OCI-LY7 (cell line): ENCODE measurements around the gene KLHL25. TPM values are rescaled to one million over a fixed set of nuclear protein-coding genes. Genes with fewer than 3 reads are reported as not detected.

Experiments
- BruUV-seq: library from RNA; stranded (reverse); fragments of 400-500 nt; replicated peaks from 2 replicates; lab custom pipeline; 2021; lab: Mats Ljungman, UMichigan
- CTCF ChIA-PET: fragments of 300-600 bp; sonication (Branson Sonifier 250); formaldehyde crosslinking; loops from one replicate; lab custom pipeline; 2022; ENCODE audit warnings: antibody characterized with exemption; ENCODE audit not compliant: unreplicated experiment; lab: Charles Lee
- POLR2A ChIA-PET: fragments of 300-600 bp; sonication (Branson Sonifier 250); formaldehyde crosslinking; loops from one replicate; lab custom pipeline; 2022; ENCODE audit warnings: antibody characterized with exemption; lab: Charles Lee
- DNase-seq: peaks from one replicate; pipeline ENCODE4 v3.0.0-alpha.2; 2015; ENCODE audit warnings: low spot score
- H2AFZ ChIP-seq: fragments of 200-600 bp; sonication (generic), shearing (Covaris generic); 2 replicates; pipeline ENCODE4 v1.6.1; 2014; ENCODE audit warnings: mild to moderate bottlenecking, antibody characterized with exemption, low read length, moderate library complexity
- H3K27ac ChIP-seq: fragments of 200-600 bp; sonication (generic); 2 replicates; pipeline ENCODE4 v1.5.1; 2014; ENCODE audit warnings: mixed run types, low read depth, mild to moderate bottlenecking, moderate library complexity, low read length, inconsistent platforms; ENCODE audit not compliant: poor library complexity, severe bottlenecking
- H3K36me3 ChIP-seq: fragments of 200-600 bp; sonication (generic); 2 replicates; pipeline ENCODE4 v1.6.1; 2014; ENCODE audit warnings: mild to moderate bottlenecking, antibody characterized with exemption, low read length, moderate library complexity, mixed read lengths; ENCODE audit not compliant: insufficient read depth
- H3K4me1 ChIP-seq: fragments of 200-600 bp; sonication (generic); 2 replicates; pipeline ENCODE4 v1.5.1; 2014; ENCODE audit warnings: mild to moderate bottlenecking, low read length; ENCODE audit not compliant: insufficient read depth, poor library complexity, severe bottlenecking
- H3K4me2 ChIP-seq: fragments of 200-600 bp; sonication (generic); 2 replicates; pipeline ENCODE4 v1.6.1; 2014; ENCODE audit warnings: mild to moderate bottlenecking, low read length
- H3K4me3 ChIP-seq: fragments of 200-600 bp; sonication (generic); 2 replicates; pipeline ENCODE4 v1.5.1; 2014; ENCODE audit warnings: mild to moderate bottlenecking, low read depth, low read length; ENCODE audit not compliant: poor library complexity, severe bottlenecking
- H3K79me2 ChIP-seq: fragments of 200-600 bp; sonication (generic); 2 replicates; pipeline ENCODE4 v1.6.1; 2016; ENCODE audit warnings: low read depth, mild to moderate bottlenecking, low read length, moderate library complexity, mixed read lengths; ENCODE audit not compliant: insufficient read depth
- H3K9me2 ChIP-seq: fragments of 200-600 bp; sonication (generic); 2 replicates; pipeline ENCODE4 v1.6.1; 2016; ENCODE audit warnings: mild to moderate bottlenecking, low read length, mixed read lengths; ENCODE audit not compliant: insufficient read depth
- H3K9me3 ChIP-seq: fragments of 200-600 bp; sonication (generic); 2 replicates; pipeline ENCODE4 v1.6.1; 2014; ENCODE audit warnings: mild to moderate bottlenecking, mixed run types, low read length, mixed read lengths
- H4K20me1 ChIP-seq: fragments of 200-600 bp; sonication (generic); 2 replicates; pipeline ENCODE4 v1.6.1; 2014; ENCODE audit warnings: mild to moderate bottlenecking, antibody characterized with exemption, low read length, moderate library complexity, mixed read lengths; ENCODE audit not compliant: insufficient read depth
- EZH2phosphoT487 ChIP-seq: fragments of 200-600 bp; sonication (generic); IDR thresholded peaks from 2 replicates; pipeline ENCODE4 v1.6.1; 2018; ENCODE audit warnings: low read depth, borderline replicate concordance, mild to moderate bottlenecking, mixed run types, antibody characterized with exemption, low read length, moderate library complexity, mixed read lengths
- intact Hi-C: fragments of 100-400 bp; cut with micrococcal nuclease; formaldehyde crosslinking; loops from one replicate; pipeline ENCODE4 v1.10.0; 2022; ENCODE audit not compliant: unreplicated experiment
- total RNA-seq, 2 experiments: library from RNA; depleted of rRNA in 1 of 2; stranded (reverse); fragments of >200 nt in 1 of 2; shearing (Covaris generic) in 1 of 2; gene quantifications; 2 replicates each; pipeline ENCODE4 v1.2.3, GENCODE V29; 2014 to 2022
- TF ChIP-seq, protein P1 (sequence below): fragments of 200-600 bp; sonication (generic); conservative IDR thresholded peaks from 2 replicates; pipeline ENCODE4 v1.5.1; 2014; ENCODE audit warnings: mild to moderate bottlenecking, antibody characterized with exemption, low read length, moderate library complexity, mixed read lengths

The KLHL25 gene
- total RNA-seq, 2 experiments from 2014 or later = 5.1 to 7.7 TPM

GRCh38 chr15:85723960-85724945 lies 70.5 kb downstream of the KLHL25 start:
- Histone ChIP-seq H4K20me1 (no peaks in the 10 kb centered on the region), H3K79me2 (no peaks in the 10 kb centered on the region), H3K9me2 (no peaks in the 10 kb centered on the region), H3K27ac (no peak overlapping the region), H3K4me2 (no peak overlapping the region), H3K36me3 (peaks cover 99% of the 10 kb centered on the region), H2AFZ (no peak overlapping the region), H3K9me3 (no peaks in the 10 kb centered on the region), H3K4me3 (no peak overlapping the region), H3K4me1 (peaks cover 6% of the 10 kb centered on the region)
- BruUV-seq = no TSS peak
- POLR2A ChIA-PET = interaction anchor here (0.6 kb wide), 2 partner anchors 130 to 169 kb away, joined by 3 read pairs; no protein-coding TSS in a partner anchor
- intact Hi-C loops = loop anchor here (10.0 kb wide), 1 partner anchor 429 kb away; no protein-coding TSS in a partner anchor
- CTCF ChIA-PET = no interaction called here
- no peak for DNase-seq
- no peak for TF ChIP-seq EZH2phosphoT487
- TF ChIP-seq, protein P1, sequence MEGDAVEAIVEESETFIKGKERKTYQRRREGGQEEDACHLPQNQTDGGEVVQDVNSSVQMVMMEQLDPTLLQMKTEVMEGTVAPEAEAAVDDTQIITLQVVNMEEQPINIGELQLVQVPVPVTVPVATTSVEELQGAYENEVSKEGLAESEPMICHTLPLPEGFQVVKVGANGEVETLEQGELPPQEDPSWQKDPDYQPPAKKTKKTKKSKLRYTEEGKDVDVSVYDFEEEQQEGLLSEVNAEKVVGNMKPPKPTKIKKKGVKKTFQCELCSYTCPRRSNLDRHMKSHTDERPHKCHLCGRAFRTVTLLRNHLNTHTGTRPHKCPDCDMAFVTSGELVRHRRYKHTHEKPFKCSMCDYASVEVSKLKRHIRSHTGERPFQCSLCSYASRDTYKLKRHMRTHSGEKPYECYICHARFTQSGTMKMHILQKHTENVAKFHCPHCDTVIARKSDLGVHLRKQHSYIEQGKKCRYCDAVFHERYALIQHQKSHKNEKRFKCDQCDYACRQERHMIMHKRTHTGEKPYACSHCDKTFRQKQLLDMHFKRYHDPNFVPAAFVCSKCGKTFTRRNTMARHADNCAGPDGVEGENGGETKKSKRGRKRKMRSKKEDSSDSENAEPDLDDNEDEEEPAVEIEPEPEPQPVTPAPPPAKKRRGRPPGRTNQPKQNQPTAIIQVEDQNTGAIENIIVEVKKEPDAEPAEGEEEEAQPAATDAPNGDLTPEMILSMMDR = no peak

GRCh38 chr15:85722374-85723152 lies 72.2 kb downstream of the KLHL25 start:
- TF ChIP-seq, protein P1 = no peak
- no peak for TF ChIP-seq EZH2phosphoT487
- H3K27ac ChIP-seq = no peak overlapping the region
- no peaks in the 10 kb centered on the region for H3K9me3 ChIP-seq
- intact Hi-C loops = loop anchor here (10.0 kb wide), 1 partner anchor 428 kb away; no protein-coding TSS in a partner anchor
- H3K4me3 ChIP-seq = no peak overlapping the region
- no peaks in the 10 kb centered on the region for H4K20me1 ChIP-seq
- no peak overlapping the region for H2AFZ ChIP-seq
- H3K9me2 ChIP-seq = no peaks in the 10 kb centered on the region
- ChIA-PET CTCF (no interaction called here), POLR2A (no interaction called here)
- H3K36me3 ChIP-seq = peaks cover 98% of the 10 kb centered on the region
- no TSS peak for BruUV-seq
- H3K4me1 ChIP-seq = peaks cover 23% of the 10 kb centered on the region
- H3K4me2 ChIP-seq = no peak overlapping the region
- DNase-seq = no peak
- H3K79me2 ChIP-seq = no peaks in the 10 kb centered on the region
